ENCODE measurements around the gene UBE4A.
A peak's percentile ranks its signal among the peaks of the same experiment; 100 is the strongest.

Gene UBE4A

GRCh38 chr11:118439646-118440045, 80.2 kb downstream of the UBE4A start:
- peak; percentile 30 for DNase-seq

- peak; percentile 25 for DNase-seq
These were observed 82.4 kb downstream of the UBE4A start for GRCh38 chr11:118441770-118442275.

- no peak for DNase-seq
These were observed 82.9 kb downstream of the UBE4A start for GRCh38 chr11:118442301-118442700.

GRCh38 chr11:118442908-118443589, 83.6 kb downstream of the UBE4A start:
- no peak for DNase-seq

GRCh38 chr11:118443590-118444218, 84.3 kb downstream of the UBE4A start:
- peak; percentile 30 for DNase-seq

- DNase-seq, result no peak
These were observed 88.0 kb downstream of the UBE4A start for GRCh38 chr11:118447423-118447822.

GRCh38 chr11:118448294-118448693, 88.9 kb downstream of the UBE4A start:
- no peak for DNase-seq

Data from CD4-positive, alpha-beta T cell treated with Interleukin-10 for 1 hour (primary cell).